Neural cell (in vitro differentiated cells): ENCODE data around the gene SCUBE2.

Experiments used
- EZH2 ChIP-seq: fragments of 200-600, 300-800 bp; shearing (Covaris generic), sonication (generic); IDR thresholded peaks from 2 replicates; pipeline ENCODE4 v1.6.1; 2014; ENCODE audit warnings: antibody characterized with exemption, low read length, borderline replicate concordance, mild to moderate bottlenecking; ENCODE audit not compliant: insufficient read depth, poor library complexity, severe bottlenecking
- POLR2AphosphoS5 ChIP-seq: IDR thresholded peaks from 2 replicates; pipeline ENCODE4 v1.6.1; 2012
- RAD21 ChIP-seq: fragments of 450-650 bp; conservative IDR thresholded peaks from 2 replicates; pipeline ENCODE4 v1.6.1; 2014; ENCODE audit warnings: antibody characterized with exemption, mild to moderate bottlenecking, moderate library complexity
- SMC3 ChIP-seq: fragments of 450-650 bp; conservative IDR thresholded peaks from 2 replicates; pipeline ENCODE4 v1.6.1; 2014; ENCODE audit warnings: antibody characterized with exemption, mild to moderate bottlenecking, moderate library complexity; ENCODE audit not compliant: poor library complexity
- TAF1 ChIP-seq: IDR thresholded peaks from 2 replicates; pipeline ENCODE4 v1.6.1; 2012; ENCODE audit warnings: low read depth
- TF ChIP-seq, protein P1 (sequence below): fragments of 450-650 bp; IDR thresholded peaks from 2 replicates; pipeline ENCODE4 v1.5.1; 2014; ENCODE audit warnings: antibody characterized with exemption, mild to moderate bottlenecking, moderate library complexity; ENCODE audit not compliant: poor library complexity, severe bottlenecking
- TF ChIP-seq, protein P2 (sequence below): IDR thresholded peaks from 2 replicates; pipeline ENCODE4 v1.6.1; 2012; ENCODE audit warnings: borderline replicate concordance

DNA sequence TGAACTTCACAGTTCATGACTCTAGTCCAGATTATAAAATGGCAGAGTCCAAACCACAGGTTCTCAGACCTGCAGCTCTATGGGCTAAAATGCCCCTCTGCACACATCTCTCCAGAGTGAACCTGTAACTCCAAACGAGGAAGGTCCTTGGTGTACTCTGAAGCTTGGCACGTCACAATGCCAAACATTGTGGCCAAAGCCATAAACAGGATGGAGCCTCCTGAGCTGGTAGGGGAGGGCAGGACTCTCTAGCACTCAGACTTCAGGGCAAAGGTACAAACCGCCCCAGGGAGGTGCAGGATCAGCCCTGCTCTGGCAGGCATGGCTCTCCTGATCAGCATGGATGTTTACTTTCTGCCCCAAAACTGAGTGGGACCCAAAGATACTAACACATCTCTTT is 2.3 kb downstream of the SCUBE2 start:
- TF ChIP-seq, protein P1, sequence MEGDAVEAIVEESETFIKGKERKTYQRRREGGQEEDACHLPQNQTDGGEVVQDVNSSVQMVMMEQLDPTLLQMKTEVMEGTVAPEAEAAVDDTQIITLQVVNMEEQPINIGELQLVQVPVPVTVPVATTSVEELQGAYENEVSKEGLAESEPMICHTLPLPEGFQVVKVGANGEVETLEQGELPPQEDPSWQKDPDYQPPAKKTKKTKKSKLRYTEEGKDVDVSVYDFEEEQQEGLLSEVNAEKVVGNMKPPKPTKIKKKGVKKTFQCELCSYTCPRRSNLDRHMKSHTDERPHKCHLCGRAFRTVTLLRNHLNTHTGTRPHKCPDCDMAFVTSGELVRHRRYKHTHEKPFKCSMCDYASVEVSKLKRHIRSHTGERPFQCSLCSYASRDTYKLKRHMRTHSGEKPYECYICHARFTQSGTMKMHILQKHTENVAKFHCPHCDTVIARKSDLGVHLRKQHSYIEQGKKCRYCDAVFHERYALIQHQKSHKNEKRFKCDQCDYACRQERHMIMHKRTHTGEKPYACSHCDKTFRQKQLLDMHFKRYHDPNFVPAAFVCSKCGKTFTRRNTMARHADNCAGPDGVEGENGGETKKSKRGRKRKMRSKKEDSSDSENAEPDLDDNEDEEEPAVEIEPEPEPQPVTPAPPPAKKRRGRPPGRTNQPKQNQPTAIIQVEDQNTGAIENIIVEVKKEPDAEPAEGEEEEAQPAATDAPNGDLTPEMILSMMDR: no peak
- TF ChIP-seq EZH2: no peak
- no peak for TF ChIP-seq POLR2AphosphoS5
- no peak for TF ChIP-seq SMC3
- no peak for TF ChIP-seq RAD21
- TF ChIP-seq, protein P2, sequence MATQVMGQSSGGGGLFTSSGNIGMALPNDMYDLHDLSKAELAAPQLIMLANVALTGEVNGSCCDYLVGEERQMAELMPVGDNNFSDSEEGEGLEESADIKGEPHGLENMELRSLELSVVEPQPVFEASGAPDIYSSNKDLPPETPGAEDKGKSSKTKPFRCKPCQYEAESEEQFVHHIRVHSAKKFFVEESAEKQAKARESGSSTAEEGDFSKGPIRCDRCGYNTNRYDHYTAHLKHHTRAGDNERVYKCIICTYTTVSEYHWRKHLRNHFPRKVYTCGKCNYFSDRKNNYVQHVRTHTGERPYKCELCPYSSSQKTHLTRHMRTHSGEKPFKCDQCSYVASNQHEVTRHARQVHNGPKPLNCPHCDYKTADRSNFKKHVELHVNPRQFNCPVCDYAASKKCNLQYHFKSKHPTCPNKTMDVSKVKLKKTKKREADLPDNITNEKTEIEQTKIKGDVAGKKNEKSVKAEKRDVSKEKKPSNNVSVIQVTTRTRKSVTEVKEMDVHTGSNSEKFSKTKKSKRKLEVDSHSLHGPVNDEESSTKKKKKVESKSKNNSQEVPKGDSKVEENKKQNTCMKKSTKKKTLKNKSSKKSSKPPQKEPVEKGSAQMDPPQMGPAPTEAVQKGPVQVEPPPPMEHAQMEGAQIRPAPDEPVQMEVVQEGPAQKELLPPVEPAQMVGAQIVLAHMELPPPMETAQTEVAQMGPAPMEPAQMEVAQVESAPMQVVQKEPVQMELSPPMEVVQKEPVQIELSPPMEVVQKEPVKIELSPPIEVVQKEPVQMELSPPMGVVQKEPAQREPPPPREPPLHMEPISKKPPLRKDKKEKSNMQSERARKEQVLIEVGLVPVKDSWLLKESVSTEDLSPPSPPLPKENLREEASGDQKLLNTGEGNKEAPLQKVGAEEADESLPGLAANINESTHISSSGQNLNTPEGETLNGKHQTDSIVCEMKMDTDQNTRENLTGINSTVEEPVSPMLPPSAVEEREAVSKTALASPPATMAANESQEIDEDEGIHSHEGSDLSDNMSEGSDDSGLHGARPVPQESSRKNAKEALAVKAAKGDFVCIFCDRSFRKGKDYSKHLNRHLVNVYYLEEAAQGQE: no peak
- TF ChIP-seq TAF1: no peak
